Epithelial cell of proximal tubule (primary cell): ENCODE measurements around the gene ATP2A1. TPM values are rescaled to one million over a fixed set of nuclear protein-coding genes. Genes with fewer than 3 reads are reported as not detected.

ENCODE experiments used
- DNase-seq: peaks from one replicate; pipeline ENCODE4 v3.0.0-alpha.2; 2011; ENCODE audit warnings: low read depth
- H3K4me3 ChIP-seq: 2 replicates; pipeline ENCODE4 v1.5.1; 2011; ENCODE audit warnings: low read depth, mild to moderate bottlenecking, low read length
- CTCF ChIP-seq: conservative IDR thresholded peaks from 2 replicates; pipeline ENCODE4 v1.5.1; 2012; ENCODE audit warnings: low read depth, mild to moderate bottlenecking, low read length
- total RNA-seq: library from RNA; depleted of rRNA; stranded (reverse); fragments of >200 nt; gene quantifications from 2 replicates; pipeline ENCODE4 v1.2.3, GENCODE V29; 2015

ATP2A1 gene
- 0.14 and 0.92 TPM in 2 replicates for total RNA-seq

- no peak for DNase-seq
- H3K4me3 ChIP-seq = peak within 1 kb of the TSS; percentile 73
- no peak for TF ChIP-seq CTCF
These were observed at the start of gene ATP2A1 for GRCh38 chr16:28878083-28878926. Gene ATP2A1 (plus strand): TSS chr16:28878488. CDS start chr16:28878672, 184 bp downstream.

- H3K4me3 ChIP-seq = no peak overlapping the region
- DNase-seq = no peak
- no peak for TF ChIP-seq CTCF
These were observed 48.5 kb upstream of the ATP2A1 start for GRCh38 chr16:28829747-28830146.

- no peak for DNase-seq
- TF ChIP-seq CTCF = no peak
- H3K4me3 ChIP-seq = no peak overlapping the region
These were observed 47.8 kb upstream of the ATP2A1 start for GRCh38 chr16:28830531-28830930.

GRCh38 chr16:28834349-28834748 lies 43.9 kb upstream of the ATP2A1 start:
- TF ChIP-seq CTCF = no peak
- no peak for DNase-seq
- H3K4me3 ChIP-seq = no peak overlapping the region

- TF ChIP-seq CTCF = no peak
- no peak overlapping the region for H3K4me3 ChIP-seq
- DNase-seq = no peak
These were observed 43.1 kb upstream of the ATP2A1 start for GRCh38 chr16:28834873-28835863.

GRCh38 chr16:28835864-28836760 lies 42.2 kb upstream of the ATP2A1 start:
- no peak overlapping the region for H3K4me3 ChIP-seq
- DNase-seq = no peak
- TF ChIP-seq CTCF = no peak
